KMS-11 (cell line): ENCODE data around the gene LARP1.

Experiments used
- H2AFZ ChIP-seq: fragments of 200-600 bp; sonication (generic); 2 replicates; pipeline ENCODE4 v1.6.1; 2016; ENCODE audit warnings: antibody characterized with exemption, mixed run types, low read depth
- H3K27ac ChIP-seq: fragments of 200-600 bp; sonication (generic); 2 replicates; pipeline ENCODE4 v1.6.1; 2016; ENCODE audit warnings: mild to moderate bottlenecking, mixed run types
- H3K27me3 ChIP-seq: fragments of 200-600 bp; sonication (generic); 2 replicates; pipeline ENCODE4 v1.6.1; 2017; ENCODE audit warnings: mild to moderate bottlenecking, low read depth, mixed run types, moderate library complexity; ENCODE audit not compliant: insufficient read depth
- H3K36me3 ChIP-seq: fragments of 200-600 bp; sonication (generic); 2 replicates; pipeline ENCODE4 v1.6.1; 2017; ENCODE audit warnings: mild to moderate bottlenecking, mixed run types; ENCODE audit not compliant: insufficient read depth
- H3K4me1 ChIP-seq: fragments of 200-600 bp; sonication (generic); 2 replicates; pipeline ENCODE4 v1.6.1; 2016; ENCODE audit warnings: mild to moderate bottlenecking, low read depth, mixed run types; ENCODE audit not compliant: poor library complexity, severe bottlenecking
- H3K4me2 ChIP-seq: fragments of 200-600 bp; sonication (generic); 2 replicates; pipeline ENCODE4 v1.7.0; 2016; ENCODE audit warnings: mild to moderate bottlenecking, mixed run types
- H3K4me3 ChIP-seq: fragments of 200-600 bp; sonication (generic); IDR thresholded peaks from 2 replicates; pipeline ENCODE4 v1.6.1; 2017; ENCODE audit warnings: low read depth, low read length, mixed read lengths; ENCODE audit not compliant: insufficient read depth
- H3K79me2 ChIP-seq: fragments of 200-600 bp; sonication (generic); 2 replicates; pipeline ENCODE4 v1.6.1; 2016; ENCODE audit warnings: low read depth, mixed run types; ENCODE audit not compliant: insufficient read depth
- H3K9ac ChIP-seq: fragments of 200-600 bp; sonication (generic); 2 replicates; pipeline ENCODE4 v1.6.1; 2016; ENCODE audit warnings: mild to moderate bottlenecking, mixed run types
- H4K20me1 ChIP-seq: fragments of 200-600 bp; sonication (generic); 2 replicates; pipeline ENCODE4 v1.6.1; 2016; ENCODE audit warnings: mild to moderate bottlenecking, mixed run types; ENCODE audit not compliant: insufficient read depth
- CTCF ChIP-seq: fragments of 200-600 bp; sonication (generic); conservative IDR thresholded peaks from 2 replicates; pipeline ENCODE4 v1.6.1; 2017; ENCODE audit warnings: low read depth, mild to moderate bottlenecking, antibody characterized with exemption, low read length, moderate library complexity, mixed read lengths

LARP1 gene

GRCh38 chr5:154761046-154761736 lies 6.0 kb downstream of the LARP1 start:
- peak overlapping the region; percentile 80; the same call in 1 of the 2 replicates for H3K4me2 ChIP-seq
- no peak overlapping the region for H2AFZ ChIP-seq
- H3K27me3 ChIP-seq: no peaks in the 10 kb centered on the region
- peaks cover 97% of the 10 kb centered on the region for H3K79me2 ChIP-seq
- peaks cover 59% of the 10 kb centered on the region for H3K4me1 ChIP-seq
- no peak for TF ChIP-seq CTCF
- H3K27ac ChIP-seq: no peak overlapping the region
- peaks cover 74% of the 10 kb centered on the region for H4K20me1 ChIP-seq
- H3K9ac ChIP-seq: no peak overlapping the region
- no peaks in the 10 kb centered on the region for H3K36me3 ChIP-seq
- H3K4me3 ChIP-seq: no peak overlapping the region

GRCh38 chr5:154762261-154762660 lies 7.1 kb downstream of the LARP1 start:
- H3K27me3 ChIP-seq: no peaks in the 10 kb centered on the region
- no peak overlapping the region for H2AFZ ChIP-seq
- H3K4me3 ChIP-seq: no peak overlapping the region
- H3K36me3 ChIP-seq: no peaks in the 10 kb centered on the region
- no peak overlapping the region for H3K27ac ChIP-seq
- no peak overlapping the region for H3K4me2 ChIP-seq
- peaks cover 98% of the 10 kb centered on the region for H3K79me2 ChIP-seq
- peaks cover 84% of the 10 kb centered on the region for H4K20me1 ChIP-seq
- H3K9ac ChIP-seq: no peak overlapping the region
- H3K4me1 ChIP-seq: peaks cover 69% of the 10 kb centered on the region
- TF ChIP-seq CTCF: no peak

GRCh38 chr5:154762700-154763099 lies 7.5 kb downstream of the LARP1 start:
- Histone ChIP-seq H3K9ac (no peak overlapping the region), H3K4me1 (peaks cover 69% of the 10 kb centered on the region), H3K79me2 (peaks cover 100% of the 10 kb centered on the region), H3K27me3 (no peaks in the 10 kb centered on the region), H3K36me3 (no peaks in the 10 kb centered on the region), H3K4me3 (no peak overlapping the region), H4K20me1 (peaks cover 89% of the 10 kb centered on the region), H3K4me2 (no peak overlapping the region), H2AFZ (no peak overlapping the region), H3K27ac (no peak overlapping the region)
- TF ChIP-seq CTCF: no peak

- Histone ChIP-seq H3K4me1 (peaks cover 48% of the 10 kb centered on the region), H3K4me2 (no peak overlapping the region)
Measured at GRCh38 chr5:154764967-154765366, 9.8 kb downstream of the LARP1 start.

More at GRCh38 chr5:154764967-154765366, 9.8 kb downstream of the LARP1 start:
- Histone ChIP-seq H3K36me3 (no peaks in the 10 kb centered on the region), H4K20me1 (peaks cover 86% of the 10 kb centered on the region), H3K27me3 (no peaks in the 10 kb centered on the region), H3K79me2 (peaks cover 100% of the 10 kb centered on the region), H3K27ac (no peak overlapping the region), H3K4me3 (no peak overlapping the region), H2AFZ (no peak overlapping the region), H3K9ac (no peak overlapping the region)
- no peak for TF ChIP-seq CTCF
